GM19328 (cell line): ENCODE results near the gene FAM83D.
A peak's percentile ranks its signal among the peaks of the same experiment; 100 is the strongest.

ENCODE experiments used
- ATAC-seq: cut with Tn5 transposase; IDR thresholded peaks from one replicate; pipeline ENCODE4 v1.9.1; 2021; ENCODE audit warnings: mild to moderate bottlenecking, moderate library complexity; ENCODE audit not compliant: unreplicated experiment

Gene FAM83D, protein sequence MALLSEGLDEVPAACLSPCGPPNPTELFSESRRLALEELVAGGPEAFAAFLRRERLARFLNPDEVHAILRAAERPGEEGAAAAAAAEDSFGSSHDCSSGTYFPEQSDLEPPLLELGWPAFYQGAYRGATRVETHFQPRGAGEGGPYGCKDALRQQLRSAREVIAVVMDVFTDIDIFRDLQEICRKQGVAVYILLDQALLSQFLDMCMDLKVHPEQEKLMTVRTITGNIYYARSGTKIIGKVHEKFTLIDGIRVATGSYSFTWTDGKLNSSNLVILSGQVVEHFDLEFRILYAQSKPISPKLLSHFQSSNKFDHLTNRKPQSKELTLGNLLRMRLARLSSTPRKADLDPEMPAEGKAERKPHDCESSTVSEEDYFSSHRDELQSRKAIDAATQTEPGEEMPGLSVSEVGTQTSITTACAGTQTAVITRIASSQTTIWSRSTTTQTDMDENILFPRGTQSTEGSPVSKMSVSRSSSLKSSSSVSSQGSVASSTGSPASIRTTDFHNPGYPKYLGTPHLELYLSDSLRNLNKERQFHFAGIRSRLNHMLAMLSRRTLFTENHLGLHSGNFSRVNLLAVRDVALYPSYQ

DNA sequence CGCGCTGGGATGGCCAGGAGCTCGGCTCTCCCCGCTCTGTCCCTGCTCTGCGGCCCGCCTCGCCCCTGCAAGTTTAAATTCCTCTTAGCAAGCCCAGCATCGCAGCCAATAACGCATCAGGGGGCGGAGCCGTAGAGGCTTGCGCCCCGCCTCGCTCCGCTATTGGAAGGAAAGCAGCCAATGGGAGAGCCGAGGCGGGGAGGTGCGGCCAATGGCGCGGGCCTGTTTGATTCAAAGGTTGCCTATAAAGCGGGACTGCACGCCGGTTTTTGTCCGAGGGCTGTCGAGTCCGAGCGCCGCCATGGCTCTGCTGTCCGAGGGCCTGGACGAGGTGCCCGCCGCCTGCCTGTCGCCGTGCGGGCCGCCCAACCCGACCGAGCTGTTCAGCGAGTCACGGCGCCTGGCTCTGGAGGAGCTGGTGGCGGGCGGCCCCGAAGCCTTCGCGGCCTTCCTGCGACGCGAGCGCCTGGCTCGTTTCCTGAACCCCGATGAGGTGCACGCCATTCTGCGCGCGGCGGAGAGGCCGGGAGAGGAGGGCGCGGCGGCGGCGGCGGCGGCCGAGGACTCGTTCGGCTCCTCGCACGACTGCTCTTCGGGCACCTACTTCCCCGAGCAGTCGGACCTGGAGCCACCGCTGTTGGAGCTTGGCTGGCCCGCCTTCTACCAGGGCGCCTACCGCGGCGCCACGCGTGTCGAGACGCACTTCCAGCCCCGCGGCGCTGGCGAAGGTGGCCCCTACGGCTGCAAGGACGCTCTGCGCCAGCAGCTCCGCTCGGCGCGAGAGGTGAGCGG, at the start of gene FAM83D:
TSS of gene FAM83D (plus strand) at position 276 of the 792 bp plus-strand sequence. CDS start at position 302, 26 bp downstream.
- peak; percentile 86 for ATAC-seq

DNA sequence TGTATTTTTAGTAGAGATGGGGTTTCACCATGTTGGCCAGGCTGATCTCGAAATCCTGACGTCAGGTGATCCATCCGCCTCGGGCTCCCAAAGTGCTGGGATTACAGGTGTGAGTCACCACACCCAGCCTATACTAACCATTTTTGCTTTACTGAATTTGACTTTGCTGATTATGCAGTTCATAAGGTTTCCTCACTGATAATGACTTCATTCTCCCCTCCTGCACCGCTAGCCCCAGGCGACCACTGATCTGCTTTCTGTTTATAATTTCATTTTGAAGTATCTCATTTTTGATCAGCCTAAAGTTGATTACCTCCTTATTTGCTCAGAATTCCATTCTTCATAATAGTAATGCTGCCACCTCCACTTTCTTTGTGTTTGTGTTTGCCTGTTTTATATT, 48.7 kb upstream of the FAM83D start:
- no peak for ATAC-seq

DNA sequence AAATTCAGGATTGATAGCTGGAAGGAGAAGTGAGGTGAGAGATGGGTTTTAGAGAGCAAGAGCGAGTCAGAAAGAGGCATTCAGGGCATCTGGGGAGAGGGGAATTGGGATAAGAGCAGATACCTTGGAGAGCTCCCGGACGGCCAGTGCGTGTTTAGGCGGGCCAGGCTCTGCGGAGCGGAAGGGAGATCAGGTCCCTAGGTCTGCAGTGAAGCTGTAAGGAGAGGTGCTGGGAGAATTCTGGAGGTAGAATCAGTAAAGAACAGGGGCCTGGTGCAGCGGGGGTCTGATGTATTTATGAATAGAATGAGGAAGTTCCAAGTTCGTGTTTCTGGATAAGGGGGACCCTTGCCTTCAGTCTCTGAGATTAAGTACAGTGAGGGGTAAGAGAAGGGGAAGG, 47.4 kb upstream of the FAM83D start:
- ATAC-seq, result no peak

DNA sequence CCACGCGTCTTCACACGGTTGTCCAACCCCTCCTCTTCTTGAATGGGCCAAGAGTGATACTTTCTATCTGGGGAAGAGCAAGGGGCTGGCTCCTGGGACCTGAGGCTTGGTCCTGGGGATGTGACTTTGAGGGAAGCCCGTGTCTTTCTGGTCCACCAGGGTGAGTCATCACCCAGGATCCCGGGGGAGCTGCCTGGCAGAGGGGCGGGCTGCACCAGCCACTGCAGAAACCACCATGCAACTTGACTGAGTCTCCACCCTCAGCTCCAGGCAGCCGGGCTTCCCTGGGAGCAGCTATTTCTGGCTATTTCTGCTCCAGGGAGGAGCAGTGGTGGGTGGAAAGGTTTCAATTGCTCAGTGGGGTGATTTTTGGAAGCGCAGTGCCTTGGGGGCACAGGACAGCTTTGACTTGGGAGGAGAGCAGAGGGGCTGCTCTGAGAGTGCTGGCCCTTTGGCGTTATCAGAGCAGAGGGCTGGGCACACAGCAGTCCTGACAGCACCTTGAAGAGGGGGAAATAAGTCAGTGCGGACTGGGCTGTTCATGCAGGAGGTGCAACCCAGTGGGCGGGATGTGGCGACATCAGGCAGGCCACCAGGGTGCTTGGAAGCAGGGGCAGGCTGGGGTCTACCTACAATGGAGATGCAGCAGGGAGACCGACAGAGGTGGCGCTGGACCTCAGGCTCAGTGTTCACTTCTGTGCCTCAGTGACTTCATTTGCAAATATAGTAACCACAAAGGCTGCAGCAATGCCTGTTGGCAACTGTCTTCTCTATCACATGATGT, 45.1 kb upstream of the FAM83D start:
- ATAC-seq, result no peak

DNA sequence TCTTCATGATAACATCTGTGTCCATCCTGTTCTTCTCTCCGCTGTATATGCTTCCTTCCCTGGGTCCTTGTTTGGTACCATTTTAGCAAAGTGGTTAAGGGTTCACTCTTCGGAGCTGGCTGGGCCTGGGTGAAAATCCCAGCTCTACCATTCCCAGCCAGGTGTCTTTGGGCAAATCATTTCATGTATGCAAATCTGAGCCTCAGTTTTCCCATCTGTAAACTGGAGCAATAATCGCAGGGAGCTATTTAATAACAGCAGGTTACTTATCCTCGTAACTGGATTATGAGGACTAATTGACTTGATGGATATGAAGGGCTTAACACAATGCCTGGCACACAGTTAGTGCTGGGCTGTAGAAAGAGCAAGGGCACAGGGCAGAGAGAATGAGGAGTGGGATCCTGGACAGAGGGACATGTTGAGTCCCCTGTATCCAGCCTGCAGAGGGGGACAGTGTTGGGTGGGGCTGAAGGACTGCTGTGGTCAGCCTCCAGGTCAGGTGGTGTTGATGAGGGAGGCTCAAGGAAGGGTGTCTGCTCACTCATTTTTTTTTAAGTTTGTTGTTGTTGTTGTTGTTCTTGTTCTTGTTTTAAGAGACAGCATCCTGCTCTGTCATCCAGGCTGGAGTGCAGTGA, 44.3 kb upstream of the FAM83D start:
- no peak for ATAC-seq

DNA sequence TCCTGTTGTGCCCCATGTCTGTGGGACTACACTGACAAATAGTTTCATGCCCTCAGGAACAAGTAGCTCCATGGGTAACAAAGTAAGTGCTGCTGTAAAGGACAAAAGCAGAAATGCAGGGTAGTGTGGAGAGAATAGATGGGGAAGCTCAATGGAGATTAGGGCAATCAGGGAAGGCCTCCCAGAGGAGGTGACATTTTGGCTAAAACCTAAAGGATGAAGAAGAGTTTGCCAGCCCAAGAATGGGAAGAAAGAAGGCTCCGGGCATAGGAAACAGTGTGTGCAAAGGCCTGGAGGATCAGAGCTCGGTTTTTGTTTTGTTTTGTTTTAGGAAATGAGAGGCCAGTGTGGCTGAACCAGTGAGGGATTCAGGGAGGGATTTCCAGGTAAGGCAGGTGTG, 43.6 kb upstream of the FAM83D start:
- ATAC-seq, result no peak

DNA sequence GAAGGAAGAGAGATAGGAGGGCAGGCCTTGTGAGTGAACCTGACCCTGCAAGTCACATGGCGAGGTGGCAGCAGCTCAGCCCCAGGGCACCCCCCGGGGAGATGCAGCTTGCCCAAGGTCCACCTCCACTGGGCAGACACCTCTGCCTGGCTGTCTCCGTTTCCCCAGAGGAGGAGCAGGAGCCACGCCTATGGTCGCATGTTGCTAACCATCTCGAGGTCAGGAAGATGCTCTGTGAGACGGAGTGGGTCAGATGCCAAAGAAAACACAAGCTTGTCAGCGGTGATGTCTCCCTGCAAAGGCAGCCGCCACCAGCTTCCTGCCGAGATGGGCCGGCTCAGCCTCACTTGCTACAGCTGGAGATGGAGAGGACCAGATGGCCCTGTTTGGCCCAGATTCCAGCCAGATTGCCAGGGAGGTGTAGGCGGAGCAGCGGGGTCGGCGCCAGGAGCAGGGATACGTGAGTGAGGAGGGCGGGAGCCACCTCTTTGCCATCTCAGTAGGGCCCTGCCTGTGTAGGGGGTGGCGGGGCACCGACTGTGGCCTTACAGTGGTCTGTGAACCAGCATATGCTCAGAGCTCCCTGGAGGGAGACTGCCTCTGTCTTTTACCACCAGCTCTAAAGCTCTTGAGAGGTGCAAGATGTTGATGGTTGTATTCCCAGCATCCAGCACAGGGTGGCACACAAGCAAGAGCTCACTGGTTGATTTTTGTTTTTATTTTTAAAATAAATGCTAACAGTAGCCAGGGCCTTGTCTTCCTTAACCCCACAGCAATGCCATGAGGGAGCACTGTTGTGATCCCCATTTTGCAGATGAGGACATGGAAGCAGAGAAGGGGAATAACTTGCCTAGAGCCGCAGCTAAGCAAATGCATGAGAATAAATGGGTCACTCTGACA, 42.9 kb upstream of the FAM83D start:
- no peak for ATAC-seq

DNA sequence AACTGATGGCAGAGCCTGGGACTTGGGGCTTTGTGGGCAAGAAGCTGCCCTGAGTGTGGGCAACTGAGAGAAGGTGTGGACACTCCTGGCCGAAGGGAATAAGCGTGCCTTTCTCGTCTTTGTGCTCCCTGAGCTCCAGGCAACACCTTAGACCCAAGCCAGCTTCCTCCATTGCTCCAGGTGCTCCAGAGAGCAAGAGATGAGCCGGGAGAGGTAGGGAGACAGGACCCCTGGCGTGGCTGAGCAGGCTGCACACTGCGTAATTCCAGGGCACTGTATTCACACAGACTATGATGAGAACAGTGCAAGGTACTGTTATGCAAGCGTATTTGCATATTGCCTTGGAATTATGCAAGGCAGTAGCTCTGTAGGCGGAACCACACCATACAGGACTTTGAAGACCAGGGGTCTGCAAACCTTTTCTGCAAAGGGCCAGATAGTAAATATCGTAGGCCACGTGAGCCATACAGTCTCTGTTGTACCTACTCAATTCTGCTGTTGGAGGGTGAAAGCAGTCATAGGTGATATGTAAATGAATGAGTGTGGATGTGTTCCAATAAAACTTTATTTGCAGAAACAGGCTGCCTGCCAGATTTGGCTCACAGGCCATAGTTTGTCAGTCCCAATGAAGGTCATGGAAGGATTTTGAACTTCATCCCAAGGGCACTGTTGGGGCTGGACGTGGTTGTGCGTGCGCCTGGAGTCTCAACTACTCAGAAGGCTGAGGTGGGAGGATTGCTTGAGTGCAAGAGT, 42.1 kb upstream of the FAM83D start:
- no peak for ATAC-seq

DNA sequence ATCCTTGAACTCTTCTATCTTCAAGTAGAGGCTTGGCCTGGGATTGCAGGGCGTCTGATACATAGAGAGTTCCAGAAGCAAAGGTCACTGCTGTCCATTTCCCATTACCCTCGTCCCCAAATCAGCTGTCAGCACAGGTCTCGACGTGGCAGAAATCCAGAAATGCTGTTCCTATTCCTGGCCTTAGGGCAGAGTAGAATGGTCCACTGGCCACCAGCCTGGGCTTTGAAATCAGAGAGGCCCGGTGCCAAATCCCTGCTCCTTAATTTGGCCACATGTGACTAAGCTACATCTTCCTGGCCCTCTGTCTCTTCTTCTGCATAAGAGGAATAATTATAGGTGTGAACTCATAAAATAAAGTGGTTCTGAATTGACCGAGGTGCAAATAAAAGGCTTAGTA, 40.9 kb upstream of the FAM83D start:
- no peak for ATAC-seq

DNA sequence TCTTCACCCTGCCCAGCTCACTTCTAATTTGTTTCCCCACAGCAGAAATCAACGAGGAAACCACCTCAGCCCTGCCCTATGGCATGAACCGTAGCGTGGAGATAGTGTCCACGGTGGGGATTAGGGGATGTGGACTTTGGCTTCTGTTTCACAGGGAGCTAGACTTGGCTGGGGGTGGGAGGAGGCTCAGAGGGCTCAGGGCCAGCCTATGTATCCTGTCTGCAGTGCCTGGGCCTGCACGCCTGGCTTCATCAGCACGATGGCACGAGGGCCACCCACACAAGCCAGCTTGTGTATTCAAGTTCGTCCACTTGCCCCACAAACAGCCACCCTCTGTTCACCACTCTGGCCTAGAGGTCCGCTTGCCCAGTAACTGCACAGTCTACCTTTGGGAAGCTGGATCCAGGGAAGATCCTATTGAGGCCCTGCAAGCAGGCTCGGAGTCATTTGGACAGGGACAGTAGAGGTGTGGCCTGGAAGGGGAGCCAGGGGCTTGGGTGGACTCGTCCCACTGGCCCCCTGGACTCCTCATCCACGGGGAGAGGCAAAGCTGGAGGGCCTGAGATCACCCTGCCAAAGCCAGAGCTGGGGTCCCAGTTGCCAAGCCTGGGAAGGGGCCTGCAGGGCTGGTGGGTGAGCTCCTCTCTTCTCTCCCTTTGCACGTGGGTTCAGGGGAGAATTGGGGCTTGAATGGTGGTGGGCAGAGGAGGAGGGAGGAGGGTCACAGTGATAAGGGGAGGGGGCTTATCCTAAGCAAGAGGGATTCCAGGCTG, 38.0 kb upstream of the FAM83D start:
- ATAC-seq, result no peak

DNA sequence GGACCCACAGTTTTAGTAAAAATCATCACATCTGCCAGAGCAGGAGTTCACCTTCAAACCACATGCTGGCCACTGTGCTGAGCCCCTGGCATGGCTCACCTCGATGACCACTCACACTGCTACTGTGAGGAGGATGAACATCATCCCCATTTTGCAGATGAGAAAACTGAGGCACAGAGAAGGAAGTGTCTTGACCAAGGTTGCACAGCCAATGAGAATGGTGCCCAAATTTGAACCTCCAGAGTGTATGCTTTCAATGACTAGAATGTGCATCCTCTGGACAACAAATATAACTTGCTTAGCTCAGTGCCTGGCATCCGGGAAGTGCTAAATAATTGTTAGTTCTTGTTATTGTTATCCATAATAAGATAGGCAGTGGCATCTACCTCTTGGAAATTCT, 37.2 kb upstream of the FAM83D start:
- no peak for ATAC-seq

DNA sequence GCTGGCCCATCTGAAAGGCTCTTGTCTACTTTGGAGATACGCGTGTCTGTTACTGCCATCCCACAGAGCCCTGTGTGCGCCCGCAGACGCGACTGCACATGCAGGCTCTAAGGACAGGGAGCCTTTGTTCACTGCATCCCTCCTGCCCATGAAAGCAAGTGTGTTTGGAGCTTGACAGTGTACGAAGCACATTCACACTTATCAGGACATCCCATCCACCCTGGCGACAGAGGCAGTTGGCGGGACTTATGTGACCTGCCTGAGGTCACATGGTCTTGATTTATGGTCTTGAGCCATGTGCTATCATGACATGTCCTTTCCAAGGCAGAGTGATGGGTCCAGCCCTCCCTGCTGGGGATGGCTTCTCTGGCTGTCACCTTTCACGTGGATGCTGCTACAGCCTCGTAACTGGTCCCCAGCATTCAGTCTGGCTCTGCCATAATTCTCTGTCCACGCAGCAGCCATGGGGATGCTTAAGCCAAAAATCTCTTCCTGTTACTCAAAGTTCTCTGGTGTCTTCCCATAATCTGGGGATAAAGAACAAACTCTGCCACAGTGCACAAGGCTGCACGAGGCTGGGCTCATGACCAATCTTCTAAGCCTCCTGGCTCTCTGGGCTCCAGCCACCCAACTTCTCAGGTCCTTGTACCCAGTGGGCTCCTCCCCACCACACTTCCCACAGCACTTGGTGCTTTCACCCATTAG, 36.3 kb upstream of the FAM83D start:
- ATAC-seq, result no peak

DNA sequence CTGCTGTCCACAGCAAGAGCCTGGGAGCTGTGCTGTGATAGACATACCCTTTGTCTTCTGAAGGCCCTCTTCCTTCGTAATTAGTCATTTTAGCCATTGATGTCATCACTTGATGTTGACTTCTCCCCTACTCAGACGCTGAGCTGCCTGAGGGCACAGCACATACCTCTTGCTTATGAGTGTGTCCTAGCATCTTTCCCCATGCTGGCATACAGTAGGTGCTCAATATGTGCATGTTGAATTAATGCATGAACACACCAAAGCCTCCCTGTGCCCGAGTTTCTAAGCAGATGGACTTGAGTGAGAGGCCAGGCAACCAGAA, 35.8 kb upstream of the FAM83D start:
- no peak for ATAC-seq

DNA sequence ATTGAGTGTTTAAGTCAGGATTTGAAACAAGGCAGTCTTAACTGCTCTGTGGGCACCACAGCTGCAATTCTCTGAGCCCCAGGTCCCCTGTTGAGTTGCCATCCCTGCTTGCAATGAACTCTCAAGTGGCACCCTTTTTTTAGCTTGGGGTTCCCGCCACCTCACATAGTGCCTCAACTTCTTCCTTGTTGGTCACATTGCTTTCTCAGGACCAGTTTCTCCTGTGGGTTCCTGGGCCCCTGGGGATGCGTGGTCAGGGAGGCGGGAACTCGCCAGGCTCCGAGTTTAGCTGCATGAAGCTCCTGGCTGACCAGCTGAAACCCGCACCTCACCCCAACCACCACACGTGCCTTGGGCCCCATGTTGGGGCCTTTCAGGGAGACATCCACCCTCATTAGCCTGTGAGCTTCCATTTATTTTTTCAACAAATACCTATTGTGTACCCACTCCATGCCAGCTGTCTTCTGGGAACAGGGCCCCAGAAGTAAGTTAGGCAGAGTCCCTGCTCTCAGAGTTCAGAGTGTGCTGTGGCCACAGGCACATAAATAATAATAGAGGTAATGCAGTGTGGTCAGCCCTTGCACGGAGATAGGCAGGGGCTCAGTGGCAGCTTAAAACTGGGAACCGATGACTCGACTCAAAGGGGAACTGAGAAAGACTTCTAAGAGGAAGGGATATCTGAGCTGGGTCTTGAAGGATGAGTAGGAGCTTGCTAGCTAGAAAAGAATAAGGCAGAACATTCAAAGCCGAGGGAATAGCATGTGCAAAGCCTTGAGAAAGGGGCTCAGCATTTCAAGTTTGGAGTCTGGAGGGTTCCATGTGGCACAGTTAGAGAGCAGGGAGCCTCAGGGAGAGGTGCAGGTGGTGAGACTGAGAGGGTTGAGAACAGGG, 33.9 kb upstream of the FAM83D start:
- ATAC-seq, result no peak

DNA sequence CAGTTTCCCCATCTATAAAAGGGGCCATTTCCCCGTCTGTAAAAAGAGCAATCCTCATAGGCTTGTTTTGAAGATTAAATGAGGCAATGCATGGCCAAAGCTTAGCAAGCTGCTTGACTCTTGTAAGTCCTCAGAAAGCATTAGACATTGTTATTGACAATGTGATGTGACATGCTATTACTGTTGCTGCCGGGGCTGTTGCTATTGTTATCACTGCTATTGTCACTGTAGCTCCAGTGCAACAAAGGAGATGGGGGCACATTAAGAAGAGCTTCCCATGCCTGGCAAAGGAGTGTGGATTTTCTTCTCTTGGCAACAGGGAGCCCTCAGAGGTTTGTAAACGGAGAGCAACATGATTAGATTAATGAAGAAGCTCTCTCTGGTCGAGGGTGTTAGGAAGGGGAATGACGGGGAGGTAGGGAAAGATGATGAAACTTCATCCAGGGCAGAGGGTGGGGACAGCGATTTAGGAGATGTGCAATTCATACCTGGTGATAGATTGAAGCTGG, 33.1 kb upstream of the FAM83D start:
- no peak for ATAC-seq

DNA sequence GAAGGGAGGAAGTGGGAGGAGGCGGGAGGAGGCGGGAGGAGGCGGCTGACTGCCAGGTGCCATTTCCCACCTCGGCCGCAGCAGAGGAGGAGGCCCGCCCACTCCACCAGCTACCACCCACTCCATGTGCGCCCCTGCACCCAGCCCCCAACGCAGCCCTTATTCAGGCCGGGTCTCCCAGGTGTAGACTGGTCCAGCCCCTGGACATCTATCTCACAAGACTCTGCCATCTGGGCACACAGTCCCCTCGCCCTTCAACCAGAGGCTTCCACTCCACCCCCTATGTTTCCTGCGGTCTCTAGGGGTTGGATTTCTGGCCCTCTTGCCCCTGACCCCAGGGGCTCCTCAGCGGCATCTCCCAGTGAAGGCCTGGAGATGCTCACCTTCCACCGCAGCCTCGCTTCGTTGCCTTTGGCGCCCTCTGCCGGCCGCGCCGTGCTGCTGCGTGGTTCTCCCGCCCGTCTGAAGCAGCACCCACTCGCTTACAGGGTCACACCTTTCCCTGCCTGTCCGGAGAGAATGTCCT, 32.6 kb upstream of the FAM83D start:
- ATAC-seq, result no peak
